ENCODE data around the gene WDR20. TPM values are rescaled to one million over a fixed set of nuclear protein-coding genes. Genes with fewer than 3 reads are reported as not detected.

The WDR20 gene
- total RNA-seq, 4 donors from 2014 or later = 27.6 to 36.7 (median 33.6) TPM

GRCh38 chr14:102246071-102246470, 106.4 kb downstream of the WDR20 start:
- Histone ChIP-seq H3K27me3 (no peaks in the 10 kb centered on the region), H3K9me3 (no peaks in the 10 kb centered on the region), H3K27ac (no peak overlapping the region), H3K4me1 (no peaks in the 10 kb centered on the region), H3K36me3 (no peaks in the 10 kb centered on the region), H3K4me3 (no peak overlapping the region)
- TF ChIP-seq, protein P1, sequence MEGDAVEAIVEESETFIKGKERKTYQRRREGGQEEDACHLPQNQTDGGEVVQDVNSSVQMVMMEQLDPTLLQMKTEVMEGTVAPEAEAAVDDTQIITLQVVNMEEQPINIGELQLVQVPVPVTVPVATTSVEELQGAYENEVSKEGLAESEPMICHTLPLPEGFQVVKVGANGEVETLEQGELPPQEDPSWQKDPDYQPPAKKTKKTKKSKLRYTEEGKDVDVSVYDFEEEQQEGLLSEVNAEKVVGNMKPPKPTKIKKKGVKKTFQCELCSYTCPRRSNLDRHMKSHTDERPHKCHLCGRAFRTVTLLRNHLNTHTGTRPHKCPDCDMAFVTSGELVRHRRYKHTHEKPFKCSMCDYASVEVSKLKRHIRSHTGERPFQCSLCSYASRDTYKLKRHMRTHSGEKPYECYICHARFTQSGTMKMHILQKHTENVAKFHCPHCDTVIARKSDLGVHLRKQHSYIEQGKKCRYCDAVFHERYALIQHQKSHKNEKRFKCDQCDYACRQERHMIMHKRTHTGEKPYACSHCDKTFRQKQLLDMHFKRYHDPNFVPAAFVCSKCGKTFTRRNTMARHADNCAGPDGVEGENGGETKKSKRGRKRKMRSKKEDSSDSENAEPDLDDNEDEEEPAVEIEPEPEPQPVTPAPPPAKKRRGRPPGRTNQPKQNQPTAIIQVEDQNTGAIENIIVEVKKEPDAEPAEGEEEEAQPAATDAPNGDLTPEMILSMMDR (IDR thresholded peaks at IDR 0.05) = no peak
- TF ChIP-seq POLR2A (IDR thresholded peaks at IDR 0.05) = no peak
- DNase-seq = no peak

DNA sequence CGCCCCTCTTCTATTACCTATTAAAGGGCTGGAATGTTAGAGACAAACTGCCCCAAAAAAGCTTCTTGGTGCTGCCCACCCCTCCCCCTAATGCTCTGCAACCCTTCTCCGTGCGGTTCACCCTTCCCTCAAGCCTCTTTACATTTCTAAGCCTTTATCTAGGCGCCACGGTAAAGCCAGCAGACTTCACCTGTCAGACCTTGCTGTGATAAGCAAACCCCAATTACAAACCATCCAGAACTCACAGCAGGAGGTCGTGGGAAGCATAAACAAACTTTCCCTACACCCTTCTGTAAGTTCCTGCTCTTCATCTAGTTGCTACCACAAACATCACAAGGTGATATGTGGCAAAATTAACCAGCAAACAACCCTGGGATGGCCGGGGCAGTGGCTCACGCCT, 108.4 kb downstream of the WDR20 start:
- no peaks in the 10 kb centered on the region for H3K36me3 ChIP-seq
- TF ChIP-seq POLR2A (IDR thresholded peaks at IDR 0.05) = no peak
- TF ChIP-seq, protein P1 (IDR thresholded peaks at IDR 0.05) = no peak
- H3K9me3 ChIP-seq = no peaks in the 10 kb centered on the region
- DNase-seq = no peak
- H3K4me1 ChIP-seq = no peaks in the 10 kb centered on the region
- H3K27ac ChIP-seq = no peak overlapping the region
- H3K27me3 ChIP-seq = no peaks in the 10 kb centered on the region
- H3K4me3 ChIP-seq = no peak overlapping the region

- Histone ChIP-seq H3K27me3 (no peaks in the 10 kb centered on the region), H3K27ac (no peak overlapping the region), H3K4me1 (no peaks in the 10 kb centered on the region), H3K36me3 (no peaks in the 10 kb centered on the region), H3K4me3 (no peak overlapping the region), H3K9me3 (no peaks in the 10 kb centered on the region)
- TF ChIP-seq, protein P1 (IDR thresholded peaks at IDR 0.05) = no peak
- TF ChIP-seq POLR2A (IDR thresholded peaks at IDR 0.05) = no peak
- DNase-seq = no peak
These were observed 109.3 kb downstream of the WDR20 start for GRCh38 chr14:102249041-102249440.

DNA sequence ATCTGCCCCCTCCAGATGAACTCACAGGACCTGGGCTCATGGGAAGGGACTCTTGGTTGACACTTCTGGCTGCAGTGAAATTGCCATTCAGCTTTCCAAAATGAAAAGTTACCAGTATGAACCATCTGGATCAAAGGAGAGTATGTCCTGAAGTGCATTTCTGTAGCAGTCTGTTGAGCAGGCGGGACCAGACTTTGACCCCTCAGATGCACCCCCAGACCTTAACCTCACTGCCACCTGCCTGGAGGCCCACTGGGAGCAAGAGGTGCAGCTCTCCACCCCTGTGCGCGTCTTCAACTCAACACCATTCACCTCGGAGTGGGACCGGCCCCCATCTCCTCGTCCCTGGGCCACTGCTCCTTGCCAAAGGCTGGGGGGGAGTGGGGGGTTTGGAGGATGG, 110.3 kb downstream of the WDR20 start:
- TF ChIP-seq POLR2A (IDR thresholded peaks at IDR 0.05) = no peak
- TF ChIP-seq, protein P1 (IDR thresholded peaks at IDR 0.05) = no peak
- Histone ChIP-seq H3K27ac (no peak overlapping the region), H3K27me3 (no peaks in the 10 kb centered on the region), H3K9me3 (no peaks in the 10 kb centered on the region), H3K36me3 (no peaks in the 10 kb centered on the region), H3K4me1 (no peaks in the 10 kb centered on the region), H3K4me3 (no peak overlapping the region)
- no peak for DNase-seq

GRCh38 chr14:102250636-102251035, 110.9 kb downstream of the WDR20 start:
- Histone ChIP-seq H3K27ac (no peak overlapping the region), H3K4me3 (no peak overlapping the region), H3K4me1 (no peaks in the 10 kb centered on the region), H3K36me3 (no peaks in the 10 kb centered on the region), H3K9me3 (no peaks in the 10 kb centered on the region), H3K27me3 (no peaks in the 10 kb centered on the region)
- DNase-seq = no peak
- no peak for TF ChIP-seq POLR2A (IDR thresholded peaks at IDR 0.05)
- TF ChIP-seq, protein P1 (IDR thresholded peaks at IDR 0.05) = no peak

DNA sequence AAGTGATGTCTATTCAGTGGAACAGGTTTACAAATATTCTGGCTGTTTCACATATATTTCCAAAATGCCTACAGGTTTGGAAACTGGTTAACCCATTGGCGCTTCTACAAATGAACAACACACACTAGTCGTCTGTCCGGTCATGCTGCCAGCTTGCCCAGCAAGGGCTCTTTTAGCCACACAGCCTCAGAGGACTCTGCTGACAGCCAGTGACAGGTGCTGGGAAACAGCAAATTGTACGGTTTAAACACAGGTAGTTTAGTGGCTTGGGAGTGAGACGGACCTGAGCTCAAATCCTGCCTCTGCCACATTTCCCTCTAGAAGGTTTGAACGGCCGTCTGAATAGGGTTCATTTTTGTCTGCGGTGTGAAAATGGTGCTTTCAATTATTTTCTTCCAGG, 111.5 kb downstream of the WDR20 start:
- Histone ChIP-seq H3K36me3 (no peaks in the 10 kb centered on the region), H3K4me3 (no peak overlapping the region), H3K27me3 (no peaks in the 10 kb centered on the region), H3K27ac (no peak overlapping the region), H3K9me3 (no peaks in the 10 kb centered on the region), H3K4me1 (no peaks in the 10 kb centered on the region)
- TF ChIP-seq, protein P1 (IDR thresholded peaks at IDR 0.05) = no peak
- no peak for TF ChIP-seq POLR2A (IDR thresholded peaks at IDR 0.05)
- DNase-seq = no peak

Data from Peyer's patch (tissue), 4 donors.